ENCODE results near the gene KMT2B.

Gene KMT2B

GRCh38 chr19:35727053-35727955 lies 9.5 kb downstream of the KMT2B start:
- DNase-seq, result no peak

GRCh38 chr19:35727956-35728706 lies 10.3 kb downstream of the KMT2B start:
- no peak for DNase-seq

GRCh38 chr19:35729021-35729420 lies 11.2 kb downstream of the KMT2B start:
- DNase-seq, result no peak

GRCh38 chr19:35729763-35730162 lies 12.0 kb downstream of the KMT2B start:
- no peak for DNase-seq

- DNase-seq, result no peak
Measured at GRCh38 chr19:35730326-35730725, 12.5 kb downstream of the KMT2B start.

GRCh38 chr19:35731353-35731752 lies 13.6 kb downstream of the KMT2B start:
- no peak for DNase-seq

- no peak for DNase-seq
Measured at GRCh38 chr19:35731779-35732405, 14.1 kb downstream of the KMT2B start.

- DNase-seq, result no peak
Measured at GRCh38 chr19:35732540-35733179, 14.9 kb downstream of the KMT2B start.

GRCh38 chr19:35733180-35734125 lies 15.7 kb downstream of the KMT2B start:
- no peak for DNase-seq

GRCh38 chr19:35734273-35734672 lies 16.5 kb downstream of the KMT2B start:
- no peak for DNase-seq

GRCh38 chr19:35734889-35735288 lies 17.1 kb downstream of the KMT2B start:
- DNase-seq, result no peak

GRCh38 chr19:35736913-35737886 lies 19.4 kb downstream of the KMT2B start:
- no peak for DNase-seq

- no peak for DNase-seq
Measured at GRCh38 chr19:35738021-35738886, 20.5 kb downstream of the KMT2B start.

- DNase-seq, result no peak
Measured at GRCh38 chr19:35738887-35739229, 21.1 kb downstream of the KMT2B start.

- DNase-seq, result peak in 1 of 58 donors; percentile 28
Measured at GRCh38 chr19:35739275-35740107, 21.7 kb downstream of the KMT2B start.

GRCh38 chr19:35740108-35740422 lies 22.3 kb downstream of the KMT2B start:
- no peak for DNase-seq
